HL-60 (cell line): ENCODE measurements around the gene CRYGB.

Experiments
- GABPA ChIP-seq: IDR thresholded peaks from 2 replicates; pipeline ENCODE4 v1.6.1; 2012; ENCODE audit warnings: low read depth
- POLR2AphosphoS5 ChIP-seq: IDR thresholded peaks from 2 replicates; pipeline ENCODE4 v1.6.1; 2012; ENCODE audit warnings: low read depth
- TF ChIP-seq, protein P1 (sequence below): IDR thresholded peaks from one replicate; pipeline ENCODE4 v1.5.1; 2011; ENCODE audit warnings: low read length, control low read depth, inconsistent platforms; ENCODE audit not compliant: insufficient read depth

DNA sequence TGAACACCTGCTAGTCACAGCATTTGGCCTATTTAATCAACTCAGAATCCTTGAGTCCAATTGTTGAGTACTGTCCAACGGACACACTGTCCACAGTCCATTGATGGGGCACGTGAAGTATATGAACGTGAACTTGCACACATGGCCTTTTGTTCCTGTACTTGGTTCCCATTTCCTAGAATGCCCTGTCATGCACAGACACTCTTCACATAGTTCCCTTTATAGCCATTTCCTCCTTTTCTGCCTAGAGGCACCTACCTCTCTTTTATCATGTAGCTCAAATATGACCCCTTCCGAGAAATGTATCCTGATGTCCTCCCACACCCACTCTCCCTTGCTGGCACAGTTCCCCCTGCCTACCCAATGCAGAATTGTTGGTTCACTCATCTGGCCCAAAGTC, 26.2 kb upstream of the CRYGB start:
- TF ChIP-seq POLR2AphosphoS5 (no peak), GABPA (no peak)
- TF ChIP-seq, protein P1, sequence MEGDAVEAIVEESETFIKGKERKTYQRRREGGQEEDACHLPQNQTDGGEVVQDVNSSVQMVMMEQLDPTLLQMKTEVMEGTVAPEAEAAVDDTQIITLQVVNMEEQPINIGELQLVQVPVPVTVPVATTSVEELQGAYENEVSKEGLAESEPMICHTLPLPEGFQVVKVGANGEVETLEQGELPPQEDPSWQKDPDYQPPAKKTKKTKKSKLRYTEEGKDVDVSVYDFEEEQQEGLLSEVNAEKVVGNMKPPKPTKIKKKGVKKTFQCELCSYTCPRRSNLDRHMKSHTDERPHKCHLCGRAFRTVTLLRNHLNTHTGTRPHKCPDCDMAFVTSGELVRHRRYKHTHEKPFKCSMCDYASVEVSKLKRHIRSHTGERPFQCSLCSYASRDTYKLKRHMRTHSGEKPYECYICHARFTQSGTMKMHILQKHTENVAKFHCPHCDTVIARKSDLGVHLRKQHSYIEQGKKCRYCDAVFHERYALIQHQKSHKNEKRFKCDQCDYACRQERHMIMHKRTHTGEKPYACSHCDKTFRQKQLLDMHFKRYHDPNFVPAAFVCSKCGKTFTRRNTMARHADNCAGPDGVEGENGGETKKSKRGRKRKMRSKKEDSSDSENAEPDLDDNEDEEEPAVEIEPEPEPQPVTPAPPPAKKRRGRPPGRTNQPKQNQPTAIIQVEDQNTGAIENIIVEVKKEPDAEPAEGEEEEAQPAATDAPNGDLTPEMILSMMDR, result no peak
